NCI-H2107 treated with DMSO at 0.1 percent for 48 hours (cell line): ENCODE measurements around the gene CEP76.

Source experiments
- DNase-seq: peaks from one replicate; lab custom pipeline; 2025; ENCODE audit not compliant: unreplicated experiment; lab: John Stamatoyannopoulos, UW

Gene CEP76, protein sequence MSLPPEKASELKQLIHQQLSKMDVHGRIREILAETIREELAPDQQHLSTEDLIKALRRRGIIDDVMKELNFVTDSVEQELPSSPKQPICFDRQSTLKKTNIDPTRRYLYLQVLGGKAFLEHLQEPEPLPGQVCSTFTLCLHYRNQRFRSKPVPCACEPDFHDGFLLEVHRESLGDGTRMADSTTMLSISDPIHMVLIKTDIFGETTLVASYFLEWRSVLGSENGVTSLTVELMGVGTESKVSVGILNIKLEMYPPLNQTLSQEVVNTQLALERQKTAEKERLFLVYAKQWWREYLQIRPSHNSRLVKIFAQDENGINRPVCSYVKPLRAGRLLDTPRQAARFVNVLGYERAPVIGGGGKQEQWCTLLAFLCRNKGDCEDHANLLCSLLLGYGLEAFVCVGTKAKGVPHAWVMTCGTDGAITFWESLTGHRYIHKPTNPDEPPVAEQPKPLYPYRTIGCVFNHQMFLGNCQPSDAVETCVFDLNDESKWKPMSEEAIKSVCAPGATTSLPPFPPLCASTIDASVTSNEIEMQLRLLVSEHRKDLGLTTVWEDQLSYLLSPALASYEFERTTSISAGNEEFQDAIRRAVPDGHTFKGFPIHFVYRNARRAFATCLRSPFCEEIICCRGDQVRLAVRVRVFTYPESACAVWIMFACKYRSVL

DNA sequence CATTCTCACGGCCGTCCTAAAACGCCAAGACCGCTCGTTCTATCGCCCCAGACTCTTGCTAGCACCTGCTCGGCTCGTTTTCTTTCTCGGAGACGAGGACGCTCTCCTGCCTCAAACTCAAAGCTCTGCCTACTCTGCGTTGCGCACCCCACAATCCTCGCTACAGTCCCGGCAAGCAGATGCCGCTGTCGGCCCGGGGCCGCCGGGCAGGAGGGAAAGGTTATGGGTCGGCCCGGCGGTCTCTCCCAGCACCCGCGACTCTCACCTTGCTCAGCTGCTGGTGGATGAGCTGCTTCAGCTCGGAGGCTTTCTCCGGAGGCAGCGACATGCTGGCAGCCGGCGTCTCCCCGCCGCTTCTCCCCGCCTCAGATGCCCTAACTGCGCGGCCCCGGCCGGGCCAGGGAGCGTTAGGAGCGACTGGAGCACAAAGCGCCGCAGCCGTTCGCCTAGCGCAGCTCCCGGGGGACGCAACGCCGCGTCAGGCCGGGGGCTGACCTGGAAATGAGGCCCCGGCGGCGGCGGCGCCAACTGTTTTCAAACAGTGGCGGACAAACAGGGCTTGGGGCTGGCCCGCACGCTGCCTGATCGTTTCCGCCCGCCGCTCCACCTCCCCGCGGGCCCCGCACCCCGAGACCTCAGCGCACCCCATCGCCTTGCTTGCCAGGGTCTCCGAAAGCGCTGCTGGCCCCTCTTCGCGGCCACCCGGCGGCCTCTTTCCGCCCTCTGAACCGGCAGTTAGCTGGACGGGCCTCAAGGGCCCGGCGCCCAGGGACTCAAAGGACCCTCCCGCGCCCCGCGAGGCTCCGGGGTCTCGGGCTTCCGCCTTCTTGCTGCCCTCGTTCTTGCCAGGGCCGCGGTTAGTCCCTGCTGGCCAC lies at the start of gene CEP76, which contains the start of gene PSMG2:
CEP76 (minus strand) TSS at position 503 of the 875 bp plus-strand sequence; CDS start at position 328, 175 bp downstream.
PSMG2 (plus strand) TSS at position 822 of the 875 bp plus-strand sequence. CDS start 66 bp downstream, outside the sequence.
- DNase-seq = no peak

DNA sequence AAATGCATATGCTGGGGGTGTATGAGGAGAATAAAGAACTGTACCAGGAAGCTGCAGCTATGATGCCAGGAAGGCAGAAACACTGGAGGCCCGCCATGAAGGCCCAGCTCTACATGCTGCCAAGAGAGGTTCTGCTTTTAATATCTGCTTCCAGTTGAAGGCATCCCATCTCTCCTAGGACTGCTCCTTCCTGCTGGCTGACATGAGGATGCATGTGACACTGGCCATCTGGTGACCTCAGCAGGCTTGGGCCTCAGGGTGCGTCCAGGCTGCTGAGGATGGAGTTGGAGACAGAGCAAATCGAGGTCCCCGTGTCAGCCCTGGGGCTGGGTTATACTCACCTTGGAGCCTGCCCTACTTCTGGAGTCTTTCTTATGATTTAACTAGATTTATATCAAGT lies 49.4 kb upstream of the CEP76 start:
- DNase-seq = no peak

DNA sequence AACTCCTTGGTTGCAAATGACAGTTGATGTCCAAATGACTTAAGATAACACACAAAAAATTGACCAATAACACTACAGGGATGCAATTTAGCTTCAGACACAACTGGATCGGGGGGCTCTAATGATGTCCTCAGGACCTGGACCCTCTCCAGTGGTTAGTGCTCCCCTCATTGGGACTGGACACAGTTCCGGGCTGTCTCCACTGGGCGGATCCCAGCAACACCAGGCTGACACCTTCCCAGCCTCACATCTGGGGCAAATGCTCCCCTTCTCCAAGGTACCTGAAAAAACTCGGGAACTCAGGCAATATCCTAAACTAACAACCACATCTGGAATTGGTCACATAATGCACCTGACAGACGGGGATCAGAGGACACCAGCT lies 49.0 kb upstream of the CEP76 start:
- no peak for DNase-seq

DNA sequence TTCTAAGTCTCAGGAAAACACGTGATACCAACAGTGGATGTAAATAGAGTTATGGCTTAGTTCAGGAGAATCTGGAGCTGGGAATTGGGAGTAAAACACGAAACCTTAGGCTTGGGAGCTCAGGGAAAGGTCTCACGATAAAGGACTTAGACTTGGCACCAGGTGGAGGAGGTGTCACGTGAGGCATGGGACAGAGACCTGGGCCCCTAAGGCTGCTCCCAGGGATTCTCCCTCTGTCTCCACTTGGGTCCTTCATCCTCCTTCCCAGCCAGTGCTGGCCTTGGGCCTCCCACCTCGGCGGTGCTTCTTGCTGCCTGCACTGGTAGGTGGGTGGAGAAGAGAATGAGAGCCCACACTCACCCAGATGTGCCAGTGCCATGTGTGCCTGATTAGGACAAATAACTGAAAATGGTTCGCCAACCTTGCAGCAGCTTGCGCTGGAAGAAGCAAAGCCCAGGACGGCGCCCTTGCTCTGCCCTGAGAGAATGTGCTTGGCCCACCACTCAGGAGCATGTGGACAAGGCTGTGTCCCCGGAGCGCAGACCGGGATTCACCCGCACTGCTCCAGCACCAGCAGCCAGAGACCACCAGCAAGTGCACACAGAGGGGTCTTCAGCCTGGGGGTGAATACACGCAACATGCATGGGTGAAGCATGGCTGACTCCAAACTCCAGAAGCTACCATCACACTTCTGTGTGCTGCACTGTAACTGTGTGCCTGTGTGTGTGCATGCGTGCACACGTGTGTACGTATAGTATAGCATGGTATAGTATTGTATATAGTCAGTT lies 48.4 kb upstream of the CEP76 start:
- no peak for DNase-seq

DNA sequence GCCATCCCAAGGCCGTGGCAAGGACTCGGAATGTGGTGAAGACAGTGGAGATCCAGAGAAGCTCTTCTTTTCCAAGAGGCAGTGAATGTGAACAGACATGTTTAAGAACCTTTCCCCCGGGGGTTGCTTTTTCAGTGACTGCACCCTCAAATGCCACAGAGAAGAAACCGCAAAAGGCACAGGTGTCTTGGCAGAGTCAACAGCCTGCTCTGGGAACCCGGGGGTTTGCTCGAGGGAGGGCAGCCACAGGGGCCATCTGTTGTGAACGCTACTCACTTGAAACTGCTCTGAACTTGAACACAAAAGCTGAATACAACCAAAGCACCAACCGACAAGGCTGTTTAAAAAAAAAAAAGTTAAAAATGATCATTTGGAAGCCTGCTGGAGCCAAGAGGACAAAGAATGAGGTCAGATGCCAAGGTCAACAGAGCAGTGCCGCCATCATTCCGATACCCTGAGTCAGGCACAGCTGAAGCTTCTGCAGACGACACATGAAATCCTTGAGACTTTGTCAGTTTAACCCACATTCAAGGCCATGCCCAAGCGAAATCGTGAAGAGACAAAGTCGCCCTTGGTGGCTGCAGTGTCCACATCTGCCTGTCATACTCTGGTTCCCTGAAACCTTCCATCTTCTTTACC lies 47.7 kb upstream of the CEP76 start:
- DNase-seq = peak; percentile 76

DNA sequence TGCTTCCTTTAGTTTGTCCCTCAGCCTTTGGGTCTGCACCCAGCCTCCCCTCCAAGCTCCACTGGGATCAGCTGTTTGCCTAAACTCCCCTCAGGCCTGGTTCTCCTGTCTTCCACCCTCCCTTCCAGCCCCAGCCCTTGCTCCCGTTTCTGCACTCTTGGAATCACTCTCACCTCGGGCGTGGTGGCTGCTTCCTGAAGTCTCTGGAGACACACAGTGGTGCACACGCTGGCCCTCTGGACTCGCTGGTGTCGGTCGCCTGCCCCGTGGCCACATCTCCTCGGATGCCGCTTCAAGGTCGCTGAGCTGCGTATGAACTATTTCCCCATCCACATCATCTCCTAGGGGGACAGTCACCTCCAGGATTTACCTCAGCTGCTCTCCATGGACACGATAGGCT lies 46.6 kb upstream of the CEP76 start:
- no peak for DNase-seq

DNA sequence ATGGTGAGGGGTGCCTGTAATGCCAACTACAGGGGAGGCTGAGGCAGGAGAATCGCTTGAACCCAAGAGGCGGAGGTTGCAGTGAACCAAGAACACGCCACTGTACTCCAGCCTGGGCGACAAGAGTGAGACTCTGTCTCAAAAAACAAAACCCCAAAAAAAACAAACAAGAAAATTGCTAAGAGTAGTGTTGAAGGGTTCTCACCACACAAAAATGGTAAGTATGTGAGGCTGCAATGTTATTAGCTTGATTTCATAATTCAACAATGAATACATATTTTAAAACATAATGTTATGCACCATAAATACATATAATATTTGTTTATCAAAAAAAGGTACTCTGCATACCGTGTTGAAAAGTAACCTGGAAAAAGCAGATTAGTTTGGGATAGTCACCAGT lies 46.1 kb upstream of the CEP76 start:
- DNase-seq = no peak

DNA sequence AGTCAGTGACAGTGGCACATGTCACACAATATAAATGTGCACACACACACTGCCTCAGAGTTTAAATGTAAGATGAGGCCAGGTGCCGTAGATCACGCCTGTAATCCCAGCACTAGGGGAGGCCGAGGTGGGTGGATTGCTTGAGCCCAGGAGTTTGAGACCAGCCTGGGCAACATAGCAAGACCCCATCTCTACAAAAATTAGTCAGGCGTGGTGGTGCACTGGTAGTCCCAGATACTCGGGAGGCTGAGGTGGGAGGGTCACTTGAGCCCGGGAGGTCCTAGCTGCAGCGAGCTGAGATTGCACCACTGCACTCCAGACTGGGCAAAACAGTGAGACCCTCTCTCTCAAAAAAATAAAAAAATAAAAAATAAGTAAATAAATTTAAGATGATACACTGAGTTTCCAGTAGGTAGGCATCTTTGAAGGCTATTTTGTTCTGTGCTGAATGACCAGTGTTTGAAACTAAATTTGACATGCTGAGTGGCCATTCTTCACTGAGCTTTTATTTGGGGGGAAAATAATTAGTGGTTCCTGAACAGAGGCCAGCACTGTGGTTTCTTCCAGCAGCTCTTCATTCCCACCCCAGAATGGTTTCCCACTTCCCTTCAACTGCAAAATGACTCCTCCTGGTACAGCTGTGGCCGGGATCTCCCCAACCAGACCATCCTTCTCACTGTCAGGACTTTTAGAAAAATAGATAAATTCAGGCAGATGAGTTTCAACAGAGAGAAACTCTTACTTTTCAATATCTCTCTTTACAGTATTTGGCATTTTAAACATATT lies 45.2 kb upstream of the CEP76 start:
- no peak for DNase-seq

DNA sequence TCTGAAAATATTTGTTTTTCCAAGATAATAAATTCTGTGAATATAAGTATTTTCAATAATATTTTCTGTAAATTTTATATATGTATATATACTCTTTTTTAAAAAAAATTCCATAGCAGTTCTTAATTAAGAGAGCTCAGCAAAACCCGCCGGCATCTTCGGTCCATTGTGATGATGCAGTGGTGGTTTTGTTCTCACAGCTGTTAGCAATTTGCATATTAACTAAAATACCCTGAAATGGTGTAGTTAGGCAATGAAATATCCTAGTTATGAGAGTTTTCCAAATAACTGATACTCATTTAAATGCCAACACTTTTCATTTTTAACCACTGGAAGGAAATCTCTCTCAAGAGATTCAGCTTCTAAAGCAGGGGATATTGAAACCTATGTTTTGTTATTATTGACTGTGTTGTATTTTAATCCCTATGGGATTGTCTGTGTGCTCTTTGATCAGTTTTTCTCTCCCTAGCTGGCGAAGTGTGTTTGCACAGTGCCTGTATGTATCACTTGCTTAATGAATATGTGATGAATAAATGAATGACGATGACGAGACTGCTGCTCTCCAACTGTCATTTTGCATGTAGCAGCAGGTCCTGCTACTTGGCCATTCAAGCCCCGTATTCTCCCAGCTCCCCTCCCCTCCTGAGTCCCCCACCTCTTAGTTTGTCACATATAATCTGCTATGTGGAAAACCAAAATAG lies 42.7 kb upstream of the CEP76 start:
- no peak for DNase-seq

DNA sequence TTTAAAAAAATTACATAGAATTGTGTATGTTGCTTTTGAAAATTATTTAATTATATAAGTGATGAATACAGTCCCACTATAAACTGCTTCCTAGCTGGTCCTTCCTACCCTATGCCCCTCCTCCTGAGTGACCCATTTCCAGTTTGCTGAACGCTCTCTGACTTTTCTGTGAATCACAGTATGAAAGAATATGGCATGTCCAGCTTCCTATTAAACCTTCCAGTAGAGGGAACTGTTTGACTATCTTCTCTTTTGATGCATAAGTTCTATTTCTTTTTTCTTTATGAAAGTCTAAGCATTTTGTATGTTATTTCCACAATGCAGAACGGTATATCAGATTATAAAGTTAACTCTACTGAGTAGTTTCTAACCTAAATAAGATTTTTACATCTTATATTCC lies 41.6 kb upstream of the CEP76 start:
- DNase-seq = peak; percentile 38

DNA sequence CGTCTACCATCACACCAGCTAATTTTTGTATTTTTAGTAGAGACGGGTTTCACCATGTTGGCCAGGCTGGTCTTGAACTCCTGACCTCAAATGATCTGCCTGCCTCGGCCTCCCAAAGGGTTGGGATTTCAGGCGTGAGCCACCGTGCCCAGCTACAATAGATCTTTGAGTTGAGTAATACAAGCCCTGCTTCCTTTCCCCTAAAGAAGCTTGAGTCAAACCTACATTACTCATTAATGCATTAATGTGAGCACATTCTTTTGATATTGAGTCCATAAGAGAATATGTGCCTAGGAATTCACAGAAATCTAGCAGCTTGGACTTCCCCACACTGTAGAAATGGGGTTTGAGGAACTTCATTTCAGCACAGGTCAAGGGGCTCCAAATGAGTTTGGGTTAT lies 39.9 kb upstream of the CEP76 start:
- DNase-seq = no peak

DNA sequence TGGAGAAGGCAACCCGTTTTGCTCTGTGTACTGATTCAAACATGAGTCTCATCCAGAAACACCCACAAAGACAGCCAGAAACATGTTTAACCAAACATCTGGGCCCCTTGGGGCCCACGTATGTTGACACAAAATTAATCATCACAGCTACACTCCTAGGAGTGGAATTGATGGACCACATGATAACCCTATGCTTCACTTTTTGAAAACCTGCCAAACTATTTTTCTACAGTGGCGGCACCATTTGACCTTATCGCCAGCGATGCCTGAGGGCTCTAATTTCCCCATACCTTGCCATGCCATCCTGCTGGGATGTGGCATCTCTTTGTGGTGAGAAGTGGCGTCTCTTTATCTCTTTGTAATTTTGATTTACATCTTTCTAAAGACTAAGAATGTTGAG lies 38.8 kb upstream of the CEP76 start:
- no peak for DNase-seq

DNA sequence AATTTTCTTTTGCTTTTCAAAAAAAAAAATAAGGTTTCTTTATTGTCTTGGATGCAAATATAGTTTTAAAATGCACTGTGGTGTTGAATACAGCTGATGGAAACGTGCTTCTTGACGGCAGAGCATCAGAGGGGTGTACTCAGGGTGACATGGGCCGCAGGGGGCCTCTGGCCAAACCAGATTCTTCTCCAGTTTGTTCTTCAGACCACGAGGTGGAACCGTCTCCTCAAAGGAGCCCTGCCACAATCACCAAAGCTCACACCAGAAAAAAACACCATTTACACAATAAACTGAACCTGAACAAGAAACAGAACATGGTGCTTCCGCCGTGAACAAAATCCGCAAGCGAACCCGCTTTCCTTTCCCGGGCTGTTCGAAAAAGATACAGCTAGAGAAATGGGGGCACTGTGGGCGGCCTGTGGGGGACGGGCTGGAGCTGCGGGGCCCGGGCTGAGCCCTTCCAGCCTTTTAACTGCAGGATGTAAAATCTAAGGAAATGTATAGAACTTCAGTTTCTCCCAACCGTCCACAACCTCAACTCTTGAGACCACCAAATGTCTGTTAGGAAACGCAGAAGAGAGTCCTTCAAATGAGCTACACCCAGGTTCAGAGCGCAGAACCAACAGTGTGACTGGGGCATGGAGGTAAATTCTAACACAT lies 34.9 kb upstream of the CEP76 start:
- no peak for DNase-seq

DNA sequence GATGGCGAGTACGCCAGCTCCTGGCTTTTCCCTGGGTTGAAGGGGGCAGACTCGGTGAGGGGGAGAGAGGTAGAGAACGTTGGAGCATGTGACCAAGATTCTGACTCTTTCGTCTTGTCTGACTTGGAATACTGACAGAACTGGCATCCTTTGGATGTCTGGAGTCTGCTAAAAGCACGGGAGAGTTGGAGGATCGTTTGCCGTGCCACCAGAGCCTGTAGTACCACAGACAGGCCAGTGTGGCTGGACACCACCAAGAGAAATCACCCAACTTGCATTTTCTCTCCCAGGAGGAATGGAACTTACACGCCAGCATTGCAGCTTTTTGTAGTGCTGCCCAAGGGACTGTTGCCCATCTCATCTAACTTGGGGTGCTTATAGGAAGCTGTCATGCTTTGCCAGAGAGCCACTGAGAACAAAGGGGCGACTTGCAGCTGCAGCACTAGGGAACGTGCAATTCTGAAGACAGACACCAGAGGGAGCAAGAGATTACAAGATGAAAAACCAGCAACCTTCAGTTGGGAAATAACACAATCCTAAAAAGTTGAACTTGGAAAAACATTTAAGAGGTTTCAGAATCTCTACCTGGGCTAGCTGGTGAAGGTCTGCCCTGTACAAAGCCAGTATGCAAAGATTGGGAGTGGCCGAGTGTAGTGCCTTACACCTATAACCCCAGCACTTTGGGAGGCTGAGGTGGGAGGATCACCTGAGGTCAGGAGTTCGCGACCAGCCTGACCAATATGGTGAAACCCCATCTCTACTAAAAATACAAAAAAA lies 24.4 kb upstream of the CEP76 start:
- peak; percentile 34 for DNase-seq

DNA sequence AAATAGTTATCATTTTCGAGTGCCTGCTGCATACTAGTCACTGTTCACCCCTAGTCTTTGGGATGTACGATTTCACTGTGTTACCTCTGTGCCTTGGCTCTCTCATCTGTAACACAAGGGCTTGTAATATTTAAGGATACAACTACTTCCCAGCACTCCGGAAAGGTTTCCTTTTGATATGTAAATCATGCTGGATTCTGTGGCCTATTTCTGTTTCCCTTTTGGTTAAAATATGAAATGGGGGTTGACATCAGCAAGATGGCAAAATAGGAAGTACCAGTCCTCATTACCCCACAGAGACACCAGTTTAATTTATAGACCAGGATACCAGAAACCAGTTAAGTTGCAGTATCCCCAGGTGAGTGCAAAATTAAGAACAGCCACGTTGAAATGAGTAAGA lies 23.8 kb upstream of the CEP76 start:
- no peak for DNase-seq

DNA sequence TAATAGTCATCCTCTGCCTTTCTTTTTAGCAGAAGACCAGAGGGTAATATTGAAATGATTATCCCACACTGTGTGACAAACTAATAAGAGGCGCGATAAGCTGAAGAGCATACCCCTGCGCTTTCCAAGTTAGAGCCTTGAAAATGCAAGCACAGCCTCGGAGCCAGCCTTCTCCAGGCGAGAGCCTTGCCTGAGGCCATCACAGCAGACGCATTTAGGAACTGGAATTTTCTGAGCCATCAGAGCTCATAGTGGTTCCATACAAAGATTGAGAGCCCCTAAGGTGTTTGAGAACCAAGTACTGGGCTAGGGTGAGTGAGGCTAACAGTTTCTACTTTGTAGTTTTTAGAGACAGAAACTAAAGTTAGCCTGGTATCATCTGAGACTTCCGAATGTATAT lies 20.2 kb upstream of the CEP76 start:
- DNase-seq = no peak

DNA sequence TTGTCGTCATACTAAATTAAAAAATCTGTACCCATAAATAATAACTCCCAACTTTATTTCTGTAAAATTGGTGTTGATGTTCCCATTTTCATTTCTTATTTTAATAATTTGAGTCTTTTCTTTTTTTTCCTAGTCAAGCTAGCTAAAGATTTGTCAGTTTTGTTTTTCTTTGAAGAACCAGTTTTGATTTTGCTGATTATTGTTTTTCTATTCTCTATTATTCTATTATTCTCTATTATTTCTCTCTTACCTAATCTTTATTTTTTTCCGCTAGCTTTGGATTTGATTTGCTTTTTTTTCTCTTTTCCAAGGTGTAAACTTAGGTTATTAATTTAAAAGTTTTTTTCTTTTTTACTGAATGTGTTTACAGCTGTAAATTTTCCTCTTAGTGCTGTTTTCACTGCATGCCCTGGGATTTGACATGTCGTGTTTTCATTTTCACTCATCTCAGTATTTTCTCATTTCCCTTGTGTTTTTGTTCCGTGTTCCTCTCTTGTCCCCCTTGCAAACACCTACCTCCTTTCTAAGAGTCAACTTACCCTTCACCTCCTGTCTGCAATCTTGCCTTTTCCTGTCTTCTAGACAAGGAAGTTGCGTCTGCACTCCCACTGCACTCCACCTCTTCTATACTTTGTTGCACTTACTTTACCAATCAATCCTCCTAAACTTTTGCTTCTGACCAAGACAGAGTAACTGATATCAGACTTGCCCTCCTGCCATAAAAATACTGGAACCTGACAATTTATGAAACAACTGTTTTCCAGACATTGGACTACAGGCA lies 19.2 kb upstream of the CEP76 start:
- DNase-seq = no peak
